ENCODE results near the gene NOTCH2NLA. TPM values are rescaled to one million over a fixed set of nuclear protein-coding genes. Genes with fewer than 3 reads are reported as not detected.
"Not testable (repeated sequence)": the region's sequence is repeated elsewhere in the genome, so short reads cannot be mapped to it uniquely, and the experiment has no call there.

NOTCH2NLA gene
- polyA plus RNA-seq, 1 donor (not counting 4 experiments of a cell fraction or from before 2014, with no cell fraction given) = 31.0 TPM

DNA sequence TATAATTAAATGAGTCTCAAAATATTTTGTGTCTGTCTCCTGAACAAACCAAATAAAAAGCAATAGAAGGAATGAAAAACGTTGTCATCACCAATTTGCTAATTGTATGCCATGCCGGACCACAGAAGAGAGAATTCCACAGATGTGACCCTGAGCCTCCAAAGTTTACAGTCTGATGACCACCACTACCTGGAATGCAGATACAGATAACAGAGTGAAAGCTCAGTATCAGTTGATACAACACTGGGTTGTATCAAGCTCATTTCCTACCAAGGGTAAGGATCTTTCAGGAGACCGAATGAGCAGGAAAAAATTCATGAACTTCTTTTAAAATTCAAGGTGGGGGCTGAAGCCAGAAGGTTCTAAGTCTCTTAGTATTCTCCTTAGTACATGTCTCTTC lies 43.9 kb upstream of the NOTCH2NLA start:
- H3K4me3 ChIP-seq (ENCODE audit: control insufficient read depth in 2 of 3, extremely low read depth in 1 of 3, insufficient read depth in 2 of 3, low read depth in 1 of 3, low read length in 3 of 3); H3K9me3 ChIP-seq (ENCODE audit: control insufficient read depth, low read depth, low read length); FAIRE-seq; H2AFZ ChIP-seq (ENCODE audit: control insufficient read depth, low read length); H4K20me1 ChIP-seq (ENCODE audit: control insufficient read depth, extremely low read depth, insufficient read depth, low read length); H3K79me2 ChIP-seq (ENCODE audit: control insufficient read depth, insufficient read depth, low read length); dilution Hi-C loops (cut with MboI; ENCODE audit: extremely low pct_ligation_motif_present, low sequenced_read_pairs); H3K9ac ChIP-seq (ENCODE audit: control insufficient read depth, extremely low read depth, insufficient read depth, low read length); H3K27me3 ChIP-seq (ENCODE audit: control insufficient read depth, extremely low read depth, insufficient read depth, low read length); DNase-seq (ENCODE audit: low read depth, low spot score); H3K9me1 ChIP-seq (ENCODE audit: control insufficient read depth, extremely low read depth, insufficient read depth, low read length); H3K27ac ChIP-seq (ENCODE audit: control insufficient read depth, insufficient read depth, low read length); H3K4me2 ChIP-seq (ENCODE audit: control insufficient read depth, extremely low read depth, insufficient read depth, low read depth, low read length); H3K36me3 ChIP-seq (ENCODE audit: control insufficient read depth in 2 of 2, extremely low read depth in 1 of 2, insufficient read depth in 2 of 2, low read length in 2 of 2); H3K4me1 ChIP-seq (ENCODE audit: control insufficient read depth, extremely low read depth, insufficient read depth, low read length): not testable (repeated sequence)

GRCh38 chr1:146271977-146272376 lies 43.2 kb upstream of the NOTCH2NLA start:
- FAIRE-seq; H3K36me3 ChIP-seq (ENCODE audit: control insufficient read depth in 2 of 2, extremely low read depth in 1 of 2, insufficient read depth in 2 of 2, low read length in 2 of 2); H3K4me3 ChIP-seq (ENCODE audit: control insufficient read depth in 2 of 3, extremely low read depth in 1 of 3, insufficient read depth in 2 of 3, low read depth in 1 of 3, low read length in 3 of 3); H4K20me1 ChIP-seq (ENCODE audit: control insufficient read depth, extremely low read depth, insufficient read depth, low read length); H2AFZ ChIP-seq (ENCODE audit: control insufficient read depth, low read length); H3K27ac ChIP-seq (ENCODE audit: control insufficient read depth, insufficient read depth, low read length); H3K4me1 ChIP-seq (ENCODE audit: control insufficient read depth, extremely low read depth, insufficient read depth, low read length); H3K9ac ChIP-seq (ENCODE audit: control insufficient read depth, extremely low read depth, insufficient read depth, low read length); DNase-seq (ENCODE audit: low read depth, low spot score); dilution Hi-C loops (cut with MboI; ENCODE audit: extremely low pct_ligation_motif_present, low sequenced_read_pairs); H3K79me2 ChIP-seq (ENCODE audit: control insufficient read depth, insufficient read depth, low read length); H3K9me1 ChIP-seq (ENCODE audit: control insufficient read depth, extremely low read depth, insufficient read depth, low read length); H3K4me2 ChIP-seq (ENCODE audit: control insufficient read depth, extremely low read depth, insufficient read depth, low read depth, low read length); H3K27me3 ChIP-seq (ENCODE audit: control insufficient read depth, extremely low read depth, insufficient read depth, low read length); H3K9me3 ChIP-seq (ENCODE audit: control insufficient read depth, low read depth, low read length): not testable (repeated sequence)

GRCh38 chr1:146270129-146270528 lies 41.3 kb upstream of the NOTCH2NLA start:
- dilution Hi-C loops (cut with MboI; ENCODE audit: extremely low pct_ligation_motif_present, low sequenced_read_pairs); H3K27me3 ChIP-seq (ENCODE audit: control insufficient read depth, extremely low read depth, insufficient read depth, low read length); DNase-seq (ENCODE audit: low read depth, low spot score); H3K4me1 ChIP-seq (ENCODE audit: control insufficient read depth, extremely low read depth, insufficient read depth, low read length); H3K36me3 ChIP-seq (ENCODE audit: control insufficient read depth in 2 of 2, extremely low read depth in 1 of 2, insufficient read depth in 2 of 2, low read length in 2 of 2); H3K9me1 ChIP-seq (ENCODE audit: control insufficient read depth, extremely low read depth, insufficient read depth, low read length); H4K20me1 ChIP-seq (ENCODE audit: control insufficient read depth, extremely low read depth, insufficient read depth, low read length); H3K4me2 ChIP-seq (ENCODE audit: control insufficient read depth, extremely low read depth, insufficient read depth, low read depth, low read length); H3K27ac ChIP-seq (ENCODE audit: control insufficient read depth, insufficient read depth, low read length); H3K79me2 ChIP-seq (ENCODE audit: control insufficient read depth, insufficient read depth, low read length); H3K9me3 ChIP-seq (ENCODE audit: control insufficient read depth, low read depth, low read length); H3K4me3 ChIP-seq (ENCODE audit: control insufficient read depth in 2 of 3, extremely low read depth in 1 of 3, insufficient read depth in 2 of 3, low read depth in 1 of 3, low read length in 3 of 3); FAIRE-seq; H2AFZ ChIP-seq (ENCODE audit: control insufficient read depth, low read length); H3K9ac ChIP-seq (ENCODE audit: control insufficient read depth, extremely low read depth, insufficient read depth, low read length): not testable (repeated sequence)

DNA sequence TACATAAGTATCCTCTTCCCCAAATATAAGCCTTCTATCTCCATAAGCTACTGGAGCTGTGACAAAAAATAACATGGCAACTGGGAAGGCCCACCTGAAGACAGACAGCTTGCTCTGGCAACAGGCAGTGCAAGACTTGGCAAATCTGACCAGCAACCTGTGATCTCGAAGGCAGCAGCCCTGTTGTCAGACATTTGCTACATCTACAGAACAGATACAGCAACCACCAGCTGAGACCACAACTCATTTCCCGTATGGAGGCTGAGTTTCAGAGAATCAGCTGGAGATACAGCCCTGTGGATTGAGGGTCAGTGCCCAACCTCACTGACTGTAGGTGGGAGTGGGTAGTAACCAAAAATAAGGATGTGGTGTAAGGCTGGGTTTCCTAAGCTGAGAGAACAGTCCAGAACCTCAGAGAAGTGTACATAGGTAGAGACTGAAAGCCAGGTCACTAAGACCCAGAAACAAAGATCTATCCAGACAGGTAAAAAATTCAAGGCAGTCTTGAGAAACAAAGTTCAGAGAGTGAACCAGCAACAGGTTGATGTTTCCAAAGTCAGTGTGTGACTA lies 37.4 kb upstream of the NOTCH2NLA start:
- dilution Hi-C loops (cut with MboI; ENCODE audit: extremely low pct_ligation_motif_present, low sequenced_read_pairs); H3K9me1 ChIP-seq (ENCODE audit: control insufficient read depth, extremely low read depth, insufficient read depth, low read length); H3K79me2 ChIP-seq (ENCODE audit: control insufficient read depth, insufficient read depth, low read length); H4K20me1 ChIP-seq (ENCODE audit: control insufficient read depth, extremely low read depth, insufficient read depth, low read length); H3K4me3 ChIP-seq (ENCODE audit: control insufficient read depth in 2 of 3, extremely low read depth in 1 of 3, insufficient read depth in 2 of 3, low read depth in 1 of 3, low read length in 3 of 3); H2AFZ ChIP-seq (ENCODE audit: control insufficient read depth, low read length); H3K9ac ChIP-seq (ENCODE audit: control insufficient read depth, extremely low read depth, insufficient read depth, low read length); DNase-seq (ENCODE audit: low read depth, low spot score); H3K36me3 ChIP-seq (ENCODE audit: control insufficient read depth in 2 of 2, extremely low read depth in 1 of 2, insufficient read depth in 2 of 2, low read length in 2 of 2); H3K27ac ChIP-seq (ENCODE audit: control insufficient read depth, insufficient read depth, low read length); H3K4me1 ChIP-seq (ENCODE audit: control insufficient read depth, extremely low read depth, insufficient read depth, low read length); H3K4me2 ChIP-seq (ENCODE audit: control insufficient read depth, extremely low read depth, insufficient read depth, low read depth, low read length); H3K27me3 ChIP-seq (ENCODE audit: control insufficient read depth, extremely low read depth, insufficient read depth, low read length); FAIRE-seq; H3K9me3 ChIP-seq (ENCODE audit: control insufficient read depth, low read depth, low read length): not testable (repeated sequence)

GRCh38 chr1:146264761-146265160 lies 35.9 kb upstream of the NOTCH2NLA start:
- dilution Hi-C loops (cut with MboI; ENCODE audit: extremely low pct_ligation_motif_present, low sequenced_read_pairs); H3K4me3 ChIP-seq (ENCODE audit: control insufficient read depth in 2 of 3, extremely low read depth in 1 of 3, insufficient read depth in 2 of 3, low read depth in 1 of 3, low read length in 3 of 3); H3K9ac ChIP-seq (ENCODE audit: control insufficient read depth, extremely low read depth, insufficient read depth, low read length); H4K20me1 ChIP-seq (ENCODE audit: control insufficient read depth, extremely low read depth, insufficient read depth, low read length); H3K79me2 ChIP-seq (ENCODE audit: control insufficient read depth, insufficient read depth, low read length); H3K4me1 ChIP-seq (ENCODE audit: control insufficient read depth, extremely low read depth, insufficient read depth, low read length); H3K9me1 ChIP-seq (ENCODE audit: control insufficient read depth, extremely low read depth, insufficient read depth, low read length); DNase-seq (ENCODE audit: low read depth, low spot score); FAIRE-seq; H3K4me2 ChIP-seq (ENCODE audit: control insufficient read depth, extremely low read depth, insufficient read depth, low read depth, low read length); H3K27me3 ChIP-seq (ENCODE audit: control insufficient read depth, extremely low read depth, insufficient read depth, low read length); H2AFZ ChIP-seq (ENCODE audit: control insufficient read depth, low read length); H3K27ac ChIP-seq (ENCODE audit: control insufficient read depth, insufficient read depth, low read length); H3K9me3 ChIP-seq (ENCODE audit: control insufficient read depth, low read depth, low read length); H3K36me3 ChIP-seq (ENCODE audit: control insufficient read depth in 2 of 2, extremely low read depth in 1 of 2, insufficient read depth in 2 of 2, low read length in 2 of 2): not testable (repeated sequence)

Data from keratinocyte (primary cell).